GM12878 (cell line): Measurements from ENCODE around the gene B9D2. TPM values are rescaled to one million over a fixed set of nuclear protein-coding genes. Genes with fewer than 3 reads are reported as not detected.

Experiments used
- BACH1 ChIP-seq: fragments of 450-650 bp; IDR thresholded peaks from 2 replicates; pipeline ENCODE4 v1.6.1; 2017; ENCODE audit warnings: mild to moderate bottlenecking, borderline replicate concordance
- CEBPB ChIP-seq, 2 experiments: fragments of 150-350 bp in 1 of 2; IDR thresholded peaks; 2 replicates each; pipeline ENCODE4 v1.6.1; 2012 to 2014; ENCODE audit warnings: low read depth in 2 of 2, low read length in 2 of 2, borderline replicate concordance in 1 of 2, inconsistent platforms in 1 of 2
- EZH2 ChIP-seq: IDR thresholded peaks from 2 replicates; pipeline ENCODE4 v1.6.1; 2012; ENCODE audit warnings: low read depth, mild to moderate bottlenecking, control low read depth, inconsistent platforms, low read length, borderline replicate concordance; ENCODE audit not compliant: control insufficient read depth
- FOXK2 ChIP-seq: fragments of 450-650 bp; IDR thresholded peaks from 2 replicates; pipeline ENCODE4 v1.6.1; 2017; ENCODE audit warnings: mild to moderate bottlenecking, moderate library complexity
- HCFC1 ChIP-seq: fragments of 150-350 bp; IDR thresholded peaks from 2 replicates; pipeline ENCODE4 v1.6.1; 2014; ENCODE audit warnings: low read length
- HDAC6 ChIP-seq: fragments of 200-600 bp; sonication (generic); IDR thresholded peaks from one replicate; pipeline ENCODE4 v1.8.0; 2017; ENCODE audit warnings: antibody characterized with exemption; ENCODE audit not compliant: unreplicated experiment
- HSF1 ChIP-seq: fragments of 150-350 bp; IDR thresholded peaks from 2 replicates; pipeline ENCODE4 v1.6.1; 2014; ENCODE audit warnings: mild to moderate bottlenecking, low read depth, low read length
- IKZF2 ChIP-seq, 2 experiments: fragments of 450-650 bp; IDR thresholded peaks; 2 replicates each; pipeline ENCODE4 v1.6.1; 2017; ENCODE audit warnings: mild to moderate bottlenecking in 2 of 2, moderate library complexity in 2 of 2
- JUND ChIP-seq: IDR thresholded peaks from 2 replicates; pipeline ENCODE4 v1.6.1; 2012; ENCODE audit warnings: low read depth, mild to moderate bottlenecking, low read length, improper control_type of control experiment, moderate library complexity
- KDM1A ChIP-seq: fragments of 200-600 bp; sonication (generic); IDR thresholded peaks from 2 replicates; pipeline ENCODE4 v1.6.1; 2016; ENCODE audit warnings: borderline replicate concordance
- PAX8 ChIP-seq: fragments of 450-650 bp; IDR thresholded peaks from 2 replicates; pipeline ENCODE4 v1.6.1; 2017; ENCODE audit warnings: mild to moderate bottlenecking, moderate library complexity
- POLR2AphosphoS2 ChIP-seq: IDR thresholded peaks from 2 replicates; pipeline ENCODE4 v1.6.1; 2011; ENCODE audit warnings: low read depth, mild to moderate bottlenecking, low read length, improper control_type of control experiment, moderate library complexity
- POLR2AphosphoS5 ChIP-seq: IDR thresholded peaks from 2 replicates; pipeline ENCODE4 v1.6.1; 2011; ENCODE audit warnings: mild to moderate bottlenecking, low read length, inconsistent platforms
- RUNX3 ChIP-seq: IDR thresholded peaks from 2 replicates; pipeline ENCODE4 v1.6.1; 2012; ENCODE audit warnings: low read length, inconsistent platforms
- USF1 ChIP-seq: IDR thresholded peaks from 2 replicates; pipeline ENCODE4 v1.6.1; 2011; ENCODE audit warnings: borderline replicate concordance, low read depth, mild to moderate bottlenecking, moderate library complexity, mixed read lengths, low read length; ENCODE audit not compliant: insufficient read depth; ENCODE audit errors: extremely low read length
- YBX1 ChIP-seq: fragments of 450-650 bp; IDR thresholded peaks from 2 replicates; pipeline ENCODE4 v1.6.1; 2016; ENCODE audit warnings: antibody characterized with exemption
- ZNF207 ChIP-seq: fragments of 450-650 bp; IDR thresholded peaks from 2 replicates; pipeline ENCODE4 v1.6.1; 2014; ENCODE audit warnings: antibody characterized with exemption, mild to moderate bottlenecking, borderline replicate concordance
- polyA plus RNA-seq, 11 experiments: library from polyadenylated mRNA; depleted of rRNA in 4 of 11; unstranded in 6 of 11; stranded (reverse) in 5 of 11; fragments of >200 nt; fragmentation: Nextera tagmentation in 4 of 11; fragmentation: Illumina TruSeq in 1 of 11; extraction: Ambion mirVana in 4 of 11; extraction: Trizol in 1 of 11; gene quantifications; 1 replicate in 1 of 11; 2 replicates in 10 of 11; pipeline versions ENCODE4 v1.2.1 to v1.2.3, GENCODE V29; 2011 to 2016; ENCODE audit warnings: inconsistent platforms in 2 of 11, missing spikeins in 2 of 11, low read depth in 1 of 11
- total RNA-seq, 4 experiments: library from RNA; depleted of rRNA in 3 of 4; stranded (reverse); fragments of >200 nt in 3 of 4; fragmentation: Illumina TruSeq in 1 of 4; extraction: Trizol in 1 of 4; gene quantifications; 2 replicates each; pipeline versions ENCODE4 v1.2.1 to v1.2.3, GENCODE V29; 2013 to 2021
- TF ChIP-seq, protein P1 (sequence below): fragments of 450-650 bp; IDR thresholded peaks from 2 replicates; pipeline ENCODE4 v1.6.1; 2017; ENCODE audit warnings: low read depth, mild to moderate bottlenecking, moderate library complexity
- TF ChIP-seq, protein P2 (sequence below): fragments of 450-650 bp; IDR thresholded peaks from 2 replicates; pipeline ENCODE4 v1.6.1; 2016; ENCODE audit warnings: mild to moderate bottlenecking
- TF ChIP-seq, protein P3 (sequence below): IDR thresholded peaks from 2 replicates; pipeline ENCODE4 v1.6.1; 2012; ENCODE audit warnings: improper control_type of control experiment, low read depth, low read length; ENCODE audit not compliant: insufficient replicate concordance

B9D2 gene
- total and polyA plus RNA-seq, 10 of the 15 experiments (the other 5 are each of a cell fraction or from before 2014, with no cell fraction given) = 2.4 to 12.4 (median 5.0) TPM

DNA sequence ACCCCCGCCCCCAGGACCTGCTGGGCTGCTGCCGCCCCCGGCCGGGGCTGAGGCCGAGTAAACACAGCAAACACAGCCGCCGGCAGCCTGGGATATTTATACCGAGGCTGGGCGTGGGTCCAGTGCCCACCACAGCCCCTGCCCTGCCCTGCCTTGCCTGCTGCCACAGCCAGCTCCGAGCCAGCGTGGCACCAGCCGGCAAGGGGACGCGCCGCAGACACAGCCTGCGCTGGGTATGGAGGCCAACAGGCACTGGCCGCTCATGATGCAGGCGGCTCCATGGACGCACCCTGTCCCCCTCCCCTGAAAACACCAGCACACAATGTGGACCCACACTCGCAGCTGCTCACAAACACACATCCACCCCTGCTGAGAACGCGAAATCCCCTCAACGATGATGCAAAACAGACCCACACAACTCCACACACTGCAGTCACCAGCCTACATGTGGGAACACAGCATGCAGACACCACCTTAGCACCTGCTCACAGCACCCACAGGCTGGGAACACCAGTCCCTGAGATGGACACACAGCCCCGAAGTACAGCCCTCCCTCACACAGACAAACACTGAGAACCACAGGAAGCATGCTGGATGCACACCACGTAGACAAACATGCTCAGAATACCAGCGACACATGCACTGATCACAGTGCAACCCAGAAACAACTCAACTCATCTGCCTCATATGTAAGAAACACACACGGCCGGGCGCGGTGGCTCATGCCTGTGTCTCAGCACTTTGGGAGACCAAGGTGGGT, 37.8 kb downstream of the B9D2 start (continued):
- TF ChIP-seq USF1 = no peak
- TF ChIP-seq RUNX3 = peak; percentile 78
- TF ChIP-seq, protein P1, sequence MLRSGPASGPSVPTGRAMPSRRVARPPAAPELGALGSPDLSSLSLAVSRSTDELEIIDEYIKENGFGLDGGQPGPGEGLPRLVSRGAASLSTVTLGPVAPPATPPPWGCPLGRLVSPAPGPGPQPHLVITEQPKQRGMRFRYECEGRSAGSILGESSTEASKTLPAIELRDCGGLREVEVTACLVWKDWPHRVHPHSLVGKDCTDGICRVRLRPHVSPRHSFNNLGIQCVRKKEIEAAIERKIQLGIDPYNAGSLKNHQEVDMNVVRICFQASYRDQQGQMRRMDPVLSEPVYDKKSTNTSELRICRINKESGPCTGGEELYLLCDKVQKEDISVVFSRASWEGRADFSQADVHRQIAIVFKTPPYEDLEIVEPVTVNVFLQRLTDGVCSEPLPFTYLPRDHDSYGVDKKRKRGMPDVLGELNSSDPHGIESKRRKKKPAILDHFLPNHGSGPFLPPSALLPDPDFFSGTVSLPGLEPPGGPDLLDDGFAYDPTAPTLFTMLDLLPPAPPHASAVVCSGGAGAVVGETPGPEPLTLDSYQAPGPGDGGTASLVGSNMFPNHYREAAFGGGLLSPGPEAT = no peak
- no peak for TF ChIP-seq HDAC6
- no peak for TF ChIP-seq HCFC1
- no peak for TF ChIP-seq BACH1
- TF ChIP-seq HSF1 = no peak
- TF ChIP-seq POLR2AphosphoS5 = peak; percentile 57; the same call in 1 of the 2 replicates
- no peak; a peak in 1 of 4 replicates for TF ChIP-seq IKZF2 (IDR thresholded peaks at IDR 0.05)
- TF ChIP-seq, protein P2, sequence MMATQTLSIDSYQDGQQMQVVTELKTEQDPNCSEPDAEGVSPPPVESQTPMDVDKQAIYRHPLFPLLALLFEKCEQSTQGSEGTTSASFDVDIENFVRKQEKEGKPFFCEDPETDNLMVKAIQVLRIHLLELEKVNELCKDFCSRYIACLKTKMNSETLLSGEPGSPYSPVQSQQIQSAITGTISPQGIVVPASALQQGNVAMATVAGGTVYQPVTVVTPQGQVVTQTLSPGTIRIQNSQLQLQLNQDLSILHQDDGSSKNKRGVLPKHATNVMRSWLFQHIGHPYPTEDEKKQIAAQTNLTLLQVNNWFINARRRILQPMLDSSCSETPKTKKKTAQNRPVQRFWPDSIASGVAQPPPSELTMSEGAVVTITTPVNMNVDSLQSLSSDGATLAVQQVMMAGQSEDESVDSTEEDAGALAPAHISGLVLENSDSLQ = no peak
- no peak for TF ChIP-seq KDM1A
- TF ChIP-seq EZH2 = no peak
- no peak for TF ChIP-seq ZNF207
- no peak for TF ChIP-seq JUND
- no peak for TF ChIP-seq CEBPB (IDR thresholded peaks at IDR 0.05; ENCODE audit: borderline replicate concordance in 1 of 2, low read depth in 2 of 2, low read length in 2 of 2)
- no peak for TF ChIP-seq POLR2AphosphoS2
- no peak for TF ChIP-seq YBX1
- TF ChIP-seq, protein P3, sequence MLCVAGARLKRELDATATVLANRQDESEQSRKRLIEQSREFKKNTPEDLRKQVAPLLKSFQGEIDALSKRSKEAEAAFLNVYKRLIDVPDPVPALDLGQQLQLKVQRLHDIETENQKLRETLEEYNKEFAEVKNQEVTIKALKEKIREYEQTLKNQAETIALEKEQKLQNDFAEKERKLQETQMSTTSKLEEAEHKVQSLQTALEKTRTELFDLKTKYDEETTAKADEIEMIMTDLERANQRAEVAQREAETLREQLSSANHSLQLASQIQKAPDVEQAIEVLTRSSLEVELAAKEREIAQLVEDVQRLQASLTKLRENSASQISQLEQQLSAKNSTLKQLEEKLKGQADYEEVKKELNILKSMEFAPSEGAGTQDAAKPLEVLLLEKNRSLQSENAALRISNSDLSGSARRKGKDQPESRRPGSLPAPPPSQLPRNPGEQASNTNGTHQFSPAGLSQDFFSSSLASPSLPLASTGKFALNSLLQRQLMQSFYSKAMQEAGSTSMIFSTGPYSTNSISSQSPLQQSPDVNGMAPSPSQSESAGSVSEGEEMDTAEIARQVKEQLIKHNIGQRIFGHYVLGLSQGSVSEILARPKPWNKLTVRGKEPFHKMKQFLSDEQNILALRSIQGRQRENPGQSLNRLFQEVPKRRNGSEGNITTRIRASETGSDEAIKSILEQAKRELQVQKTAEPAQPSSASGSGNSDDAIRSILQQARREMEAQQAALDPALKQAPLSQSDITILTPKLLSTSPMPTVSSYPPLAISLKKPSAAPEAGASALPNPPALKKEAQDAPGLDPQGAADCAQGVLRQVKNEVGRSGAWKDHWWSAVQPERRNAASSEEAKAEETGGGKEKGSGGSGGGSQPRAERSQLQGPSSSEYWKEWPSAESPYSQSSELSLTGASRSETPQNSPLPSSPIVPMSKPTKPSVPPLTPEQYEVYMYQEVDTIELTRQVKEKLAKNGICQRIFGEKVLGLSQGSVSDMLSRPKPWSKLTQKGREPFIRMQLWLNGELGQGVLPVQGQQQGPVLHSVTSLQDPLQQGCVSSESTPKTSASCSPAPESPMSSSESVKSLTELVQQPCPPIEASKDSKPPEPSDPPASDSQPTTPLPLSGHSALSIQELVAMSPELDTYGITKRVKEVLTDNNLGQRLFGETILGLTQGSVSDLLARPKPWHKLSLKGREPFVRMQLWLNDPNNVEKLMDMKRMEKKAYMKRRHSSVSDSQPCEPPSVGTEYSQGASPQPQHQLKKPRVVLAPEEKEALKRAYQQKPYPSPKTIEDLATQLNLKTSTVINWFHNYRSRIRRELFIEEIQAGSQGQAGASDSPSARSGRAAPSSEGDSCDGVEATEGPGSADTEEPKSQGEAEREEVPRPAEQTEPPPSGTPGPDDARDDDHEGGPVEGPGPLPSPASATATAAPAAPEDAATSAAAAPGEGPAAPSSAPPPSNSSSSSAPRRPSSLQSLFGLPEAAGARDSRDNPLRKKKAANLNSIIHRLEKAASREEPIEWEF = no peak
- TF ChIP-seq PAX8 = no peak
- no peak for TF ChIP-seq FOXK2
